B cell (primary cell): ENCODE measurements around the gene FHIT. TPM values are rescaled to one million over a fixed set of nuclear protein-coding genes. Genes with fewer than 3 reads are reported as not detected.

Experiments
- ATAC-seq: fragments of 200-7000 bp; cut with Tn5 transposase; one replicate; pipeline ENCODE4 v1.10.0; 2021; ENCODE audit warnings: low read depth, mild to moderate bottlenecking, moderate number of reproducible peaks, moderate library complexity
- CTCF ChIA-PET: fragments of 350-600 bp; sonication (Branson Sonifier 250); formaldehyde crosslinking; loops from one replicate; lab custom pipeline; 2021; ENCODE audit warnings: antibody characterized with exemption, inconsistent platforms; lab: Charles Lee
- POLR2A ChIA-PET: fragments of 350-600 bp; sonication (Branson Sonifier 250); formaldehyde crosslinking; loops from one replicate; lab custom pipeline; 2021; ENCODE audit warnings: antibody characterized with exemption; lab: Charles Lee
- DNase-seq: peaks from one replicate; pipeline ENCODE4 v3.0.0; 2013
- H2AFZ ChIP-seq: 2 replicates; pipeline ENCODE4 v1.6.1; 2012; ENCODE audit warnings: mild to moderate bottlenecking, low read depth, low read length; ENCODE audit not compliant: insufficient read depth, poor library complexity, severe bottlenecking
- H3K27ac ChIP-seq, 2 donors: 1 replicate in 1 of 2; 2 replicates in 1 of 2; pipeline ENCODE4 v1.5.1; 2012 to 2013; ENCODE audit warnings: low read length in 2 of 2, mild to moderate bottlenecking in 2 of 2, moderate library complexity in 1 of 2
- H3K27me3 ChIP-seq, 4 experiments: fragments of 200-600 bp in 1 of 4; sonication (generic) in 1 of 4; replicated peaks in 1 of 4; 1 replicate in 2 of 4; 2 replicates in 2 of 4; pipeline versions ENCODE4 v1.6.1 to v1.7.0; 2013 to 2016; ENCODE audit warnings: low read length in 3 of 4, mild to moderate bottlenecking in 2 of 4, mixed read lengths in 1 of 4, moderate library complexity in 1 of 4; ENCODE audit not compliant: insufficient read depth in 4 of 4, control insufficient read depth in 3 of 4; ENCODE audit errors: control extremely low read depth in 1 of 4
- H3K36me3 ChIP-seq, 2 experiments: replicated peaks in 1 of 2; 1 replicate in 1 of 2; 2 replicates in 1 of 2; pipeline versions ENCODE4 v1.6.1 to v1.7.1; 2013; ENCODE audit warnings: low read length in 1 of 2; ENCODE audit not compliant: insufficient read depth in 2 of 2, control insufficient read depth in 1 of 2; ENCODE audit errors: control extremely low read depth in 1 of 2, extremely low read depth in 1 of 2
- H3K4me1 ChIP-seq, 2 donors: fragments of 200-600 bp in 1 of 2; sonication (generic) in 1 of 2; 1 replicate in 1 of 2; 2 replicates in 1 of 2; pipeline versions ENCODE4 v1.5.1 to v1.6.1; 2013 to 2017; ENCODE audit warnings: low read length in 2 of 2; ENCODE audit not compliant: control insufficient read depth in 2 of 2, insufficient read depth in 2 of 2
- H3K4me2 ChIP-seq: replicated peaks from 2 replicates; pipeline ENCODE3; 2012; ENCODE audit warnings: mild to moderate bottlenecking, low read depth, low read length; ENCODE audit not compliant: poor library complexity, severe bottlenecking
- H3K4me3 ChIP-seq, 5 experiments: fragments of 200-600 bp in 1 of 5; sonication (generic) in 1 of 5; 1 replicate in 3 of 5; 2 replicates in 2 of 5; pipeline versions ENCODE4 v1.5.1 to v1.7.0; 2011 to 2016; ENCODE audit warnings: low read length in 4 of 5, mild to moderate bottlenecking in 4 of 5, low read depth in 2 of 5, control low read depth in 1 of 5, moderate library complexity in 1 of 5; ENCODE audit not compliant: insufficient read depth in 1 of 5; ENCODE audit errors: control extremely low read depth in 1 of 5, extremely low read depth in 1 of 5
- H3K79me2 ChIP-seq: fragments of 200-600 bp; sonication (generic); one replicate; pipeline ENCODE4 v1.6.0; 2016; ENCODE audit warnings: low read length; ENCODE audit not compliant: control insufficient read depth, insufficient read depth
- H3K9ac ChIP-seq: fragments of 200-600 bp; sonication (generic); 2 replicates; pipeline ENCODE4 v1.6.1; 2017; ENCODE audit warnings: mild to moderate bottlenecking, low read length, moderate library complexity
- H3K9me3 ChIP-seq, 3 donors: one replicate each; pipeline versions ENCODE4 v1.6.1 to v1.7.1; 2013; ENCODE audit warnings: low read length in 2 of 3; ENCODE audit not compliant: control insufficient read depth in 2 of 3, insufficient read depth in 1 of 3; ENCODE audit errors: control extremely low read depth in 1 of 3
- H4K20me1 ChIP-seq: 2 replicates; pipeline ENCODE4 v1.6.0; 2012; ENCODE audit warnings: mild to moderate bottlenecking, low read length; ENCODE audit not compliant: insufficient read depth, control insufficient read depth, poor library complexity, severe bottlenecking
- H3K27ac Mint-ChIP-seq: one replicate; pipeline ENCODE4 v1.8.0; 2021; ENCODE audit warnings: mixed read lengths
- H3K27me3 Mint-ChIP-seq: one replicate; pipeline ENCODE4 v1.8.0; 2021; ENCODE audit warnings: mixed read lengths
- H3K4me1 Mint-ChIP-seq: one replicate; pipeline ENCODE4 v1.8.0; 2021; ENCODE audit warnings: mixed read lengths
- H3K4me3 Mint-ChIP-seq: one replicate; pipeline ENCODE4 v1.8.0; 2021; ENCODE audit warnings: mixed read lengths
- H3K9me3 Mint-ChIP-seq: one replicate; pipeline ENCODE4 v1.8.0; 2022; ENCODE audit warnings: mixed read lengths; ENCODE audit not compliant: insufficient read depth
- EZH2 ChIP-seq: IDR thresholded peaks from 2 replicates; pipeline ENCODE4 v1.6.1; 2012; ENCODE audit warnings: borderline replicate concordance, low read depth, mild to moderate bottlenecking, moderate library complexity, low read length; ENCODE audit not compliant: insufficient read depth, poor library complexity, severe bottlenecking
- WGBS: methylation state at CpG from one replicate; pipeline ENCODE4 v1.1.5; 2013; ENCODE audit warnings: missing lambda C conversion rate; ENCODE audit not compliant: insufficient coverage; 5-methylcytosine and 5-hydroxymethylcytosine counted together
- intact Hi-C: fragments of 100-400 bp; cut with micrococcal nuclease; formaldehyde crosslinking; loops from one replicate; pipeline ENCODE4 v1.10.0; 2022
- polyA plus RNA-seq: library from polyadenylated mRNA; depleted of rRNA; stranded (reverse); fragments of >200 nt; gene quantifications from 2 replicates; pipeline ENCODE4 v1.2.3, GENCODE V29; 2012
- total RNA-seq, 2 donors: library from RNA; stranded (reverse); fragments of 120-200 nt in 1 of 2; gene quantifications; 1 replicate in 1 of 2; 2 replicates in 1 of 2; pipeline versions ENCODE4 v1.2.3 to v1.2.4, GENCODE V29; 2013 to 2022
- TF ChIP-seq, protein P1 (sequence below): fragments of 200-600 bp; IDR thresholded peaks from one replicate; pipeline ENCODE4 v1.8.0; 2022; ENCODE audit warnings: antibody characterized with exemption, mild to moderate bottlenecking

Gene FHIT
- total and polyA plus RNA-seq, 2 donors (not counting 1 experiment from before 2014, with no cell fraction given) = 1.7 to 7.8 TPM

- CTCF ChIA-PET = no interaction called here
- TF ChIP-seq, protein P1, sequence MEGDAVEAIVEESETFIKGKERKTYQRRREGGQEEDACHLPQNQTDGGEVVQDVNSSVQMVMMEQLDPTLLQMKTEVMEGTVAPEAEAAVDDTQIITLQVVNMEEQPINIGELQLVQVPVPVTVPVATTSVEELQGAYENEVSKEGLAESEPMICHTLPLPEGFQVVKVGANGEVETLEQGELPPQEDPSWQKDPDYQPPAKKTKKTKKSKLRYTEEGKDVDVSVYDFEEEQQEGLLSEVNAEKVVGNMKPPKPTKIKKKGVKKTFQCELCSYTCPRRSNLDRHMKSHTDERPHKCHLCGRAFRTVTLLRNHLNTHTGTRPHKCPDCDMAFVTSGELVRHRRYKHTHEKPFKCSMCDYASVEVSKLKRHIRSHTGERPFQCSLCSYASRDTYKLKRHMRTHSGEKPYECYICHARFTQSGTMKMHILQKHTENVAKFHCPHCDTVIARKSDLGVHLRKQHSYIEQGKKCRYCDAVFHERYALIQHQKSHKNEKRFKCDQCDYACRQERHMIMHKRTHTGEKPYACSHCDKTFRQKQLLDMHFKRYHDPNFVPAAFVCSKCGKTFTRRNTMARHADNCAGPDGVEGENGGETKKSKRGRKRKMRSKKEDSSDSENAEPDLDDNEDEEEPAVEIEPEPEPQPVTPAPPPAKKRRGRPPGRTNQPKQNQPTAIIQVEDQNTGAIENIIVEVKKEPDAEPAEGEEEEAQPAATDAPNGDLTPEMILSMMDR = no peak
- no peak for TF ChIP-seq EZH2
- H4K20me1 ChIP-seq = no peaks in the 10 kb centered on the region
- no peaks in the 10 kb centered on the region for H3K9me3 ChIP-seq
- H3K27ac ChIP-seq = no peak overlapping the region
- H3K4me3 ChIP-seq = no peak overlapping the region
- peaks cover 8 to 10% of the 10 kb centered on the region in 2 donors for H3K4me1 ChIP-seq
- H3K4me3 Mint-ChIP-seq = no peak overlapping the region
- DNase-seq (no peak), ATAC-seq (no peak)
- no peak overlapping the region for H3K9ac ChIP-seq
- no peak overlapping the region for H3K27ac Mint-ChIP-seq
- H2AFZ ChIP-seq = no peak overlapping the region
- POLR2A ChIA-PET = no interaction called here
- no peaks in the 10 kb centered on the region for H3K27me3 ChIP-seq
- H3K79me2 ChIP-seq = no peaks in the 10 kb centered on the region
- intact Hi-C loops = no loop called here
- peaks cover 15% of the 10 kb centered on the region for H3K4me1 Mint-ChIP-seq
- 100% methylated on average over 2 of the region's 4 CpGs for WGBS
- H3K4me2 ChIP-seq = no peak overlapping the region
- no peaks in the 10 kb centered on the region for H3K27me3 Mint-ChIP-seq
- no peaks in the 10 kb centered on the region for H3K36me3 ChIP-seq
- no peaks in the 10 kb centered on the region for H3K9me3 Mint-ChIP-seq
Measured at GRCh38 chr3:59734061-59734460, 1517.2 kb downstream of the FHIT start.

- TF ChIP-seq, protein P1 = no peak
- no peak for TF ChIP-seq EZH2
- POLR2A ChIA-PET = no interaction called here
- H3K4me1 Mint-ChIP-seq = peaks cover 15% of the 10 kb centered on the region
Measured at GRCh38 chr3:59733041-59733809, 1518.0 kb downstream of the FHIT start.

More at GRCh38 chr3:59733041-59733809, 1518.0 kb downstream of the FHIT start:
- no peak overlapping the region for H3K4me2 ChIP-seq
- H3K36me3 ChIP-seq = no peaks in the 10 kb centered on the region
- H3K4me1 ChIP-seq = peaks cover 8 to 10% of the 10 kb centered on the region in 2 donors
- Mint-ChIP-seq H3K27ac (no peak overlapping the region), H3K4me3 (no peak overlapping the region), H3K27me3 (no peaks in the 10 kb centered on the region), H3K9me3 (no peaks in the 10 kb centered on the region)
- H3K27me3 ChIP-seq = no peaks in the 10 kb centered on the region
- 69% methylated on average over 5 of the region's 6 CpGs for WGBS
- ATAC-seq = no peak
- H4K20me1 ChIP-seq = no peaks in the 10 kb centered on the region
- no peak for DNase-seq
- CTCF ChIA-PET = no interaction called here
- no peak overlapping the region for H3K4me3 ChIP-seq
- H3K27ac ChIP-seq = no peak overlapping the region
- H2AFZ ChIP-seq = no peak overlapping the region
- H3K79me2 ChIP-seq = no peaks in the 10 kb centered on the region
- intact Hi-C loops = no loop called here
- no peaks in the 10 kb centered on the region for H3K9me3 ChIP-seq
- H3K9ac ChIP-seq = no peak overlapping the region
